Measurements from ENCODE around the gene CFAP74.

GRCh38 chr1:2004856-2005255 lies 1.3 kb upstream of the CFAP74 start:
- TF ChIP-seq CTCF (conservative IDR thresholded peaks at IDR 0.05; ENCODE audit: low read length) (no peak), EZH2phosphoT487 (IDR thresholded peaks at IDR 0.05; ENCODE audit: borderline replicate concordance) (no peak)
